OCI-LY3 (cell line): ENCODE results near the gene COL4A1.
A peak's percentile ranks its signal among the peaks of the same experiment; 100 is the strongest.

Experiments used
- H2AFZ ChIP-seq: fragments of 200-600, 300-600 bp; shearing (Covaris generic); 2 replicates; pipeline ENCODE4 v1.6.0; 2014; ENCODE audit warnings: antibody characterized with exemption, low read depth, low read length
- H3K27ac ChIP-seq: fragments of 200-600, 300-600 bp; sonication (generic); 2 replicates; pipeline ENCODE4 v1.5.1; 2014; ENCODE audit warnings: mild to moderate bottlenecking, low read length, moderate library complexity, mixed read lengths
- H3K27me3 ChIP-seq: fragments of 200-600, 300-600 bp; sonication (generic); 2 replicates; pipeline ENCODE4 v1.6.1; 2014; ENCODE audit warnings: low read depth, low read length, mixed read lengths
- H3K36me3 ChIP-seq: fragments of 200-600, 300-600 bp; sonication (generic); replicated peaks from 2 replicates; pipeline ENCODE3; 2014; ENCODE audit warnings: low read depth, low read length, mixed read lengths
- H3K4me1 ChIP-seq: fragments of 300-600, 200-600 bp; sonication (generic); 2 replicates; pipeline ENCODE4 v1.6.1; 2014; ENCODE audit warnings: low read length, mixed read lengths
- H3K4me2 ChIP-seq: fragments of 200-600, 300-600 bp; sonication (generic); 2 replicates; pipeline ENCODE4 v1.6.1; 2014; ENCODE audit warnings: low read length, mixed read lengths
- H3K4me3 ChIP-seq: fragments of 300-600, 200-600 bp; sonication (generic); 2 replicates; pipeline ENCODE4 v1.5.1; 2014; ENCODE audit warnings: antibody characterized with exemption, mild to moderate bottlenecking, low read length, moderate library complexity
- H3K79me2 ChIP-seq: fragments of 300-600, 200-600 bp; shearing (Covaris generic); 2 replicates; pipeline ENCODE4 v1.6.1; 2014; ENCODE audit warnings: mild to moderate bottlenecking, low read length, mixed read lengths
- H3K9ac ChIP-seq: fragments of 300-600, 200-600 bp; shearing (Covaris generic); 2 replicates; pipeline ENCODE4 v1.6.0; 2014; ENCODE audit warnings: mild to moderate bottlenecking, low read length, moderate library complexity
- H3K9me3 ChIP-seq: fragments of 200-600, 300-600 bp; shearing (Covaris generic); 2 replicates; pipeline ENCODE4 v1.6.1; 2014; ENCODE audit warnings: low read length, mixed read lengths; ENCODE audit not compliant: insufficient read depth
- H4K20me1 ChIP-seq: fragments of 200-600, 300-600 bp; sonication (generic); 2 replicates; pipeline ENCODE4 v1.6.1; 2016; ENCODE audit warnings: low read length, mixed read lengths; ENCODE audit not compliant: insufficient read depth
- EZH2phosphoT487 ChIP-seq: fragments of 200-600 bp; shearing (Covaris generic); IDR thresholded peaks from 2 replicates; pipeline ENCODE4 v1.6.1; 2018; ENCODE audit warnings: antibody characterized with exemption, mixed run types, low read depth
- TF ChIP-seq, protein P1 (sequence below): fragments of 200-600, 300-600 bp; sonication (generic); IDR thresholded peaks from 2 replicates; pipeline ENCODE4 v1.5.1; 2014; ENCODE audit warnings: antibody characterized with exemption, low read length, low read depth

Gene COL4A1

GRCh38 chr13:110121422-110122083, 185.4 kb downstream of the COL4A1 start:
- no peaks in the 10 kb centered on the region for H3K36me3 ChIP-seq
- H3K9me3 ChIP-seq, result no peaks in the 10 kb centered on the region
- H3K27ac ChIP-seq, result no peak overlapping the region
- H4K20me1 ChIP-seq, result no peaks in the 10 kb centered on the region
- no peak overlapping the region for H3K4me2 ChIP-seq
- H3K4me1 ChIP-seq, result no peaks in the 10 kb centered on the region
- no peak overlapping the region for H2AFZ ChIP-seq
- H3K4me3 ChIP-seq, result no peak overlapping the region
- TF ChIP-seq, protein P1, sequence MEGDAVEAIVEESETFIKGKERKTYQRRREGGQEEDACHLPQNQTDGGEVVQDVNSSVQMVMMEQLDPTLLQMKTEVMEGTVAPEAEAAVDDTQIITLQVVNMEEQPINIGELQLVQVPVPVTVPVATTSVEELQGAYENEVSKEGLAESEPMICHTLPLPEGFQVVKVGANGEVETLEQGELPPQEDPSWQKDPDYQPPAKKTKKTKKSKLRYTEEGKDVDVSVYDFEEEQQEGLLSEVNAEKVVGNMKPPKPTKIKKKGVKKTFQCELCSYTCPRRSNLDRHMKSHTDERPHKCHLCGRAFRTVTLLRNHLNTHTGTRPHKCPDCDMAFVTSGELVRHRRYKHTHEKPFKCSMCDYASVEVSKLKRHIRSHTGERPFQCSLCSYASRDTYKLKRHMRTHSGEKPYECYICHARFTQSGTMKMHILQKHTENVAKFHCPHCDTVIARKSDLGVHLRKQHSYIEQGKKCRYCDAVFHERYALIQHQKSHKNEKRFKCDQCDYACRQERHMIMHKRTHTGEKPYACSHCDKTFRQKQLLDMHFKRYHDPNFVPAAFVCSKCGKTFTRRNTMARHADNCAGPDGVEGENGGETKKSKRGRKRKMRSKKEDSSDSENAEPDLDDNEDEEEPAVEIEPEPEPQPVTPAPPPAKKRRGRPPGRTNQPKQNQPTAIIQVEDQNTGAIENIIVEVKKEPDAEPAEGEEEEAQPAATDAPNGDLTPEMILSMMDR, result no peak
- TF ChIP-seq EZH2phosphoT487, result no peak
- no peak overlapping the region for H3K9ac ChIP-seq
- no peaks in the 10 kb centered on the region for H3K79me2 ChIP-seq
- peaks cover 51% of the 10 kb centered on the region for H3K27me3 ChIP-seq

DNA sequence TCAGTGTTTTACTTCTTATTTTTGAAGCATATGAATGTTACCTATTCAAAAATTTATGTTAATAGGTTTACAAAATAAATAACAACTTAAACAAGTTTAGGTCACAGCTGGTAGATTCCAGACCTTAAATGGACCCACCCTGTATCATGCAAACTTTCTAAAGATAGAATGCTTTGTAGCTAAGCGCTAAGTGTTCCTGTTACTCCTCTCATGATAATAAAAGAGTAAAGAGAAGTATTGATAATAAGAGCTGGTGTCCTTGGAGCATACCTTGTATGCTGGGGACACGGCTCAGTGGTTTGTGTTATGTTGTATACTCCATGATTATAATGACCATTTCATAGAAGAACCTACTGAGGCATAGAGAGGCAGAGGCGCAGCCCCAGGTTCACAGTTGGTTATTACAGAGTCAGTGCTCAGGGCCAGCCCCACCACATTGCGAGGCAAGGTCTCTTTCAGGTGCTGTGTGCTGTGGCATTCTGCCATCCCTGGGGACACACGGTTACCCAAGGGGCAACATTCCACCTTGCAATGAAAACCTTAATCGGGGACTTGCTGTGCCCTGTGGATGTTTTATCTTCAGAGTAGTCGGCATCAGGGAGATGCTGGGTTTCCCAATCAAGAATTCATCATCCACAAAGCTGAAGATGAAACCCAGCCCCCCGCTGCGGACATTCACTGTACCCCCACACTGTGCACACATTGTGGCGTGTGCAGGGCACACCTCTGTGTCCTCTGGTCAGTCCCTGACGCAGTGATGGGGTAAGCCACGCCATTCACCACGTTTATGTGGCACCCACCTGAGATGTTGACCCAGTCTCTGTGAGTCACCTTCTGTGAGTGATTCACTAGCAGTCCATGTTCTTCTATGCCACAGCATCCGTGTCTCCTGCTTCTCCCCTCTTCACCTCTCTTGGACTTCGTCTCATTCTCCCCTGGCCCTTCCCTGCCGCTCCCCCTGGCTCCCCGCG, 186.7 kb downstream of the COL4A1 start:
- Histone ChIP-seq H3K9me3 (no peaks in the 10 kb centered on the region), H3K27ac (no peak overlapping the region), H3K9ac (no peak overlapping the region), H3K27me3 (peaks cover 48% of the 10 kb centered on the region), H4K20me1 (no peaks in the 10 kb centered on the region), H3K4me1 (no peaks in the 10 kb centered on the region), H3K4me2 (no peak overlapping the region), H2AFZ (no peak overlapping the region), H3K4me3 (no peak overlapping the region), H3K79me2 (no peaks in the 10 kb centered on the region), H3K36me3 (no peaks in the 10 kb centered on the region)
- TF ChIP-seq EZH2phosphoT487, result no peak
- TF ChIP-seq, protein P1, result no peak

DNA sequence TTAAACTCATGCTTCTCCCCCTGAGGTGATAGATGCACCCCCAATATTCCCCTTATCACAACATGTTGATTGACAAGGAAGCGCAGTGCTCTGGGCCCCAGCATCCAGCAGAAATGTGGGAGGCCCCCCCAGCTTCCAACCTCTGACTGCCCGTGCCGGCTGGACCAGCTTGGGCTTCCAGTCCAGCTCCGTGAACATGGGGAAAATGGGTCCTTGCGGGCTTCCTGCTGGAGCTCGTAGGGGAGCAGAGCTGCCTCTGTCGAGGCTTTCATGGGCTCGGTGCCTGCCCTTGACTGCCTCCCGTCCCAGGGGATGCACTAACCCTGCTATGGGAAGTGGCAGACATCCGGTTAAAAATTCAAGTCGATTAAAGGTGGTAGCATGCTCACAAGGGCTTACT, 188.9 kb downstream of the COL4A1 start:
- Histone ChIP-seq H3K79me2 (no peaks in the 10 kb centered on the region), H3K27ac (no peak overlapping the region), H3K4me3 (no peak overlapping the region), H4K20me1 (no peaks in the 10 kb centered on the region), H3K27me3 (peaks cover 31% of the 10 kb centered on the region), H3K9me3 (no peaks in the 10 kb centered on the region), H3K9ac (no peak overlapping the region), H3K4me1 (no peaks in the 10 kb centered on the region), H2AFZ (no peak overlapping the region), H3K4me2 (no peak overlapping the region), H3K36me3 (no peaks in the 10 kb centered on the region)
- TF ChIP-seq, protein P1, result no peak
- no peak for TF ChIP-seq EZH2phosphoT487

- Histone ChIP-seq H2AFZ (no peak overlapping the region), H3K9ac (no peak overlapping the region), H4K20me1 (no peaks in the 10 kb centered on the region), H3K9me3 (no peaks in the 10 kb centered on the region), H3K27ac (no peak overlapping the region), H3K4me2 (no peak overlapping the region), H3K36me3 (no peaks in the 10 kb centered on the region), H3K79me2 (no peaks in the 10 kb centered on the region), H3K4me3 (no peak overlapping the region), H3K4me1 (no peaks in the 10 kb centered on the region), H3K27me3 (peaks cover 14% of the 10 kb centered on the region)
- TF ChIP-seq EZH2phosphoT487, result no peak
- TF ChIP-seq, protein P1, result peak; percentile 67
These were observed 190.9 kb downstream of the COL4A1 start for GRCh38 chr13:110116072-110116487.
